Mesenchymal stem cell (in vitro differentiated cells and primary cell): Measurements from ENCODE around the gene COL4A1.

Experiments
- DNase-seq: peaks from one replicate; pipeline ENCODE4 v3.0.0-alpha.2; 2013
- H2AFZ ChIP-seq: one replicate; pipeline ENCODE4 v1.6.1; 2013; ENCODE audit warnings: low read depth, mild to moderate bottlenecking, control low read depth, inconsistent platforms, low read length, moderate library complexity
- H2AK5ac ChIP-seq: 2 replicates; pipeline ENCODE4 v1.6.1; 2013; ENCODE audit warnings: low read length, moderate library complexity, mild to moderate bottlenecking, inconsistent platforms; ENCODE audit not compliant: severe bottlenecking
- H2BK120ac ChIP-seq: one replicate; pipeline ENCODE4 v1.6.1; 2013; ENCODE audit warnings: low read depth, mild to moderate bottlenecking, inconsistent platforms, low read length, moderate library complexity
- H2BK12ac ChIP-seq, 2 experiments: one replicate each; pipeline ENCODE4 v1.6.1; 2013; ENCODE audit warnings: inconsistent platforms in 2 of 2, low read length in 2 of 2, mild to moderate bottlenecking in 2 of 2, moderate library complexity in 2 of 2, control low read depth in 1 of 2
- H2BK15ac ChIP-seq: one replicate; pipeline ENCODE4 v1.6.1; 2013; ENCODE audit warnings: mild to moderate bottlenecking, low read depth, inconsistent platforms; ENCODE audit not compliant: poor library complexity, severe bottlenecking
- H2BK5ac ChIP-seq: 2 replicates; pipeline ENCODE4 v1.6.1; 2013; ENCODE audit warnings: low read depth, mild to moderate bottlenecking, low read length, control low read depth, inconsistent platforms; ENCODE audit not compliant: poor library complexity, severe bottlenecking
- H3K14ac ChIP-seq, 2 experiments: one replicate each; pipeline ENCODE4 v1.6.1; 2013; ENCODE audit warnings: inconsistent platforms in 2 of 2, low read length in 2 of 2, control low read depth in 1 of 2, mild to moderate bottlenecking in 1 of 2, moderate library complexity in 1 of 2
- H3K18ac ChIP-seq, 2 experiments: one replicate each; pipeline ENCODE4 v1.6.1; 2013; ENCODE audit warnings: inconsistent platforms in 2 of 2, low read length in 2 of 2, control low read depth in 1 of 2, low read depth in 1 of 2, mild to moderate bottlenecking in 1 of 2
- H3K23ac ChIP-seq, 2 experiments: one replicate each; pipeline ENCODE4 v1.6.1; 2013; ENCODE audit warnings: inconsistent platforms in 2 of 2, low read length in 2 of 2, mild to moderate bottlenecking in 2 of 2, moderate library complexity in 2 of 2, control low read depth in 1 of 2
- H3K27ac ChIP-seq: 2 replicates; pipeline ENCODE4 v1.5.1; 2013; ENCODE audit warnings: mild to moderate bottlenecking, moderate library complexity, low read length, control low read depth, inconsistent platforms; ENCODE audit not compliant: poor library complexity, severe bottlenecking
- H3K27me3 ChIP-seq, 2 experiments: 2 replicates each; pipeline versions ENCODE4 v1.6.1 to v1.7.0; 2013; ENCODE audit warnings: low read length in 2 of 2, mild to moderate bottlenecking in 2 of 2, moderate library complexity in 2 of 2, control low read depth in 1 of 2, inconsistent platforms in 1 of 2; ENCODE audit not compliant: control insufficient read depth in 1 of 2, insufficient read depth in 1 of 2
- H3K36me3 ChIP-seq, 2 experiments: 2 replicates each; pipeline versions ENCODE4 v1.6.1 to v1.7.0; 2013; ENCODE audit warnings: low read length in 2 of 2, control low read depth in 1 of 2, inconsistent platforms in 1 of 2, low read depth in 1 of 2, mild to moderate bottlenecking in 1 of 2; ENCODE audit not compliant: insufficient read depth in 2 of 2, control insufficient read depth in 1 of 2
- H3K4ac ChIP-seq, 2 experiments: one replicate each; pipeline ENCODE4 v1.6.1; 2013; ENCODE audit warnings: inconsistent platforms in 2 of 2, low read length in 2 of 2, mild to moderate bottlenecking in 2 of 2, moderate library complexity in 2 of 2, control low read depth in 1 of 2, low read depth in 1 of 2
- H3K4me1 ChIP-seq: 2 replicates; pipeline ENCODE4 v1.6.1; 2013; ENCODE audit warnings: low read depth, low read length, control low read depth; ENCODE audit not compliant: control insufficient read depth, insufficient read depth
- H3K4me2 ChIP-seq: 2 replicates; pipeline ENCODE4 v1.6.1; 2013; ENCODE audit warnings: low read length, mild to moderate bottlenecking, inconsistent platforms; ENCODE audit not compliant: poor library complexity, severe bottlenecking
- H3K4me3 ChIP-seq, 2 experiments: 2 replicates each; pipeline versions ENCODE4 v1.5.1 to v1.7.0; 2013; ENCODE audit warnings: low read length in 2 of 2, mild to moderate bottlenecking in 2 of 2, control low read depth in 1 of 2, low read depth in 1 of 2; ENCODE audit not compliant: insufficient read depth in 1 of 2
- H3K79me1 ChIP-seq: replicated peaks from 2 replicates; pipeline ENCODE4 v1.6.1; 2013; ENCODE audit warnings: mild to moderate bottlenecking, control low read depth, low read length, inconsistent platforms; ENCODE audit not compliant: poor library complexity, severe bottlenecking
- H3K9ac ChIP-seq: 2 replicates; pipeline ENCODE4 v1.7.0; 2013; ENCODE audit warnings: mild to moderate bottlenecking, low read length, moderate library complexity
- H3K9me3 ChIP-seq: 2 replicates; pipeline ENCODE4 v1.7.0; 2013; ENCODE audit warnings: mild to moderate bottlenecking, low read length; ENCODE audit not compliant: control insufficient read depth
- H4K8ac ChIP-seq: one replicate; pipeline ENCODE4 v1.6.1; 2013; ENCODE audit warnings: inconsistent platforms, mild to moderate bottlenecking, low read length, moderate library complexity
- H4K91ac ChIP-seq: one replicate; pipeline ENCODE4 v1.6.1; 2013; ENCODE audit warnings: mild to moderate bottlenecking, low read length, inconsistent platforms
- WGBS: methylation state at CpG from one replicate; pipeline ENCODE4 v1.1.7; 2013; ENCODE audit warnings: mixed read lengths; 5-methylcytosine and 5-hydroxymethylcytosine counted together

COL4A1 gene

GRCh38 chr13:110291286-110291685 lies 15.7 kb downstream of the COL4A1 start:
- H2AK5ac ChIP-seq, result no peak overlapping the region
- no peak overlapping the region for H2BK120ac ChIP-seq
- no peak overlapping the region for H3K27ac ChIP-seq
- H3K9ac ChIP-seq, result no peak overlapping the region
- no peak overlapping the region for H4K91ac ChIP-seq
- H3K79me1 ChIP-seq, result peaks cover 24% of the 10 kb centered on the region
- no peak overlapping the region for H3K4ac ChIP-seq
- no peak overlapping the region for H3K14ac ChIP-seq
- H3K4me3 ChIP-seq, result no peak overlapping the region
- no peak overlapping the region for H2BK15ac ChIP-seq
- no peak for DNase-seq
- H3K18ac ChIP-seq, result no peak overlapping the region
- no peak overlapping the region for H2BK5ac ChIP-seq
- H3K4me2 ChIP-seq, result no peak overlapping the region
- no peak overlapping the region for H2BK12ac ChIP-seq
- WGBS, result 97% methylated on average over 9 of the region's 9 CpGs
- H3K36me3 ChIP-seq, result peaks cover 0 to 54% of the 10 kb centered on the region in 2 experiments
- no peak overlapping the region for H4K8ac ChIP-seq
- no peak overlapping the region for H3K23ac ChIP-seq
- no peaks in the 10 kb centered on the region for H3K9me3 ChIP-seq
- peaks cover 4% of the 10 kb centered on the region for H3K4me1 ChIP-seq
- H2AFZ ChIP-seq, result no peak overlapping the region
- H3K27me3 ChIP-seq, result no peaks in the 10 kb centered on the region

GRCh38 chr13:110290826-110291225 lies 16.1 kb downstream of the COL4A1 start:
- H3K9ac ChIP-seq, result no peak overlapping the region
- H3K4me3 ChIP-seq, result no peak overlapping the region
- H3K9me3 ChIP-seq, result no peaks in the 10 kb centered on the region
- no peak for DNase-seq
- no peak overlapping the region for H2AK5ac ChIP-seq
- peaks cover 4% of the 10 kb centered on the region for H3K4me1 ChIP-seq
- WGBS, result 87% methylated on average over 15 of the region's 15 CpGs
- H3K23ac ChIP-seq, result no peak overlapping the region
- no peak overlapping the region for H2BK12ac ChIP-seq
- H3K27ac ChIP-seq, result no peak overlapping the region
- H3K14ac ChIP-seq, result no peak overlapping the region
- H2BK5ac ChIP-seq, result no peak overlapping the region
- peak overlapping the region; percentile 52 for H4K91ac ChIP-seq
- H2BK15ac ChIP-seq, result no peak overlapping the region
- no peak overlapping the region for H4K8ac ChIP-seq
- no peaks in the 10 kb centered on the region for H3K27me3 ChIP-seq
- peaks cover 22% of the 10 kb centered on the region for H3K79me1 ChIP-seq
- no peak overlapping the region for H2BK120ac ChIP-seq
- no peak overlapping the region for H3K4me2 ChIP-seq
- no peak overlapping the region for H2AFZ ChIP-seq
- no peak overlapping the region for H3K4ac ChIP-seq
- H3K36me3 ChIP-seq, result peaks cover 0 to 59% of the 10 kb centered on the region in 2 experiments
- H3K18ac ChIP-seq, result no peak overlapping the region

- Histone ChIP-seq H2BK12ac (no peak overlapping the region), H3K4me1 (peaks cover 4% of the 10 kb centered on the region), H4K8ac (no peak overlapping the region), H3K79me1 (peaks cover 22% of the 10 kb centered on the region), H3K23ac (no peak overlapping the region), H3K9me3 (peaks cover 5% of the 10 kb centered on the region), H3K27me3 (no peaks in the 10 kb centered on the region), H2AK5ac (no peak overlapping the region), H2AFZ (no peak overlapping the region), H2BK120ac (no peak overlapping the region), H3K4me3 (no peak overlapping the region), H3K4ac (no peak overlapping the region), H4K91ac (no peak overlapping the region), H2BK15ac (no peak overlapping the region), H3K9ac (no peak overlapping the region), H2BK5ac (no peak overlapping the region), H3K14ac (no peak overlapping the region), H3K18ac (no peak overlapping the region), H3K36me3 (peaks cover 0 to 62% of the 10 kb centered on the region in 2 experiments), H3K27ac (no peak overlapping the region), H3K4me2 (no peak overlapping the region)
- 96% methylated on average over 10 of the region's 10 CpGs for WGBS
- DNase-seq, result no peak
These were observed 16.8 kb downstream of the COL4A1 start for GRCh38 chr13:110290153-110290552.

GRCh38 chr13:110289661-110290060 lies 17.3 kb downstream of the COL4A1 start:
- Histone ChIP-seq H3K18ac (no peak overlapping the region), H3K4me1 (peaks cover 6% of the 10 kb centered on the region), H2BK5ac (no peak overlapping the region), H2AK5ac (no peak overlapping the region), H3K9ac (no peak overlapping the region), H2AFZ (no peak overlapping the region), H3K23ac (no peak overlapping the region), H3K14ac (no peak overlapping the region), H3K79me1 (peaks cover 23% of the 10 kb centered on the region), H3K4me2 (no peak overlapping the region), H2BK120ac (no peak overlapping the region), H3K4ac (no peak overlapping the region), H2BK12ac (no peak overlapping the region), H3K27ac (no peak overlapping the region), H3K4me3 (no peak overlapping the region), H3K27me3 (no peaks in the 10 kb centered on the region), H4K8ac (no peak overlapping the region), H2BK15ac (no peak overlapping the region), H3K36me3 (peaks cover 0 to 64% of the 10 kb centered on the region in 2 experiments), H4K91ac (no peak overlapping the region), H3K9me3 (peaks cover 5% of the 10 kb centered on the region)
- 95% methylated on average over 11 of the region's 11 CpGs for WGBS
- DNase-seq, result no peak
